AG20443 (cell line): ENCODE results near the gene HMGB1.
"Not testable (repeated sequence)": the region's sequence is repeated elsewhere in the genome, so short reads cannot be mapped to it uniquely, and the experiment has no call there.

Source experiments
- DNase-seq: peaks from one replicate; pipeline ENCODE4 v3.0.0; 2012; ENCODE audit warnings: low spot score, mixed read lengths

Gene HMGB1

DNA sequence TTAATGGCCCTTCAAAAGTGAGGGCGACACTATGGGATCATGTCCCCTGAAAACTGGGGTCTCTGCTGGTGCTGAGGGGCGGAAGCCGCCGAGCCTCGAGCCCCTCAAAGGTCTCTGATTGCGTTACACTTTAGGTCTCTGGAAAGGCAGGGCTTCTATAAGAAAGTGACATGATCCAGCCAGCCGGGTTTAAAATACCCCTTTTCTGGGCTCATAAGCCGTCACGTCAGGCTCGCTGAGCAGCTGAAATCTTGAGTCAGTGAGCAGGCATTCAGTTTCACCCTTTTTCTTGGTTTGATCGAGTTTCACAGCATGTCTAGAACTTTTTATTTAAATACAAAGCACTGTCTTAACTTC is 600 bp upstream of the HMGB1 start:
- DNase-seq, result no peak

DNA sequence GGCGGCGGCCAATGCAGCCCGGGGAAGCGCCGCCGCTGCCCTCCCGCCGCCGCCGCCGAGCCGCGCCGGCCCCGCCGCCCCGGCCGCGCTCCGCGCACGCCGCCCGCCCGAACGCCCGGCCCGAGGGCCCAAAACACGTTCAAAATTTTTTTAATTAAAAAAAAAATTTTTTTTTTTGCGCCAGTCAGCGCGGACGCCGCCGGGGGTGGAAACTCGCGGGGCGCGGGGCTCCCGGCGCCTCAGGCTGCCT is 468 bp downstream of the HMGB1 start:
- DNase-seq, result no peak

- DNase-seq, result peak; percentile 80
Observed at GRCh38 chr13:30464496-30465342, 1.0 kb downstream of the HMGB1 start.

GRCh38 chr13:30463787-30464495 is 1.8 kb downstream of the HMGB1 start:
- DNase-seq, result peak; percentile 44

DNA sequence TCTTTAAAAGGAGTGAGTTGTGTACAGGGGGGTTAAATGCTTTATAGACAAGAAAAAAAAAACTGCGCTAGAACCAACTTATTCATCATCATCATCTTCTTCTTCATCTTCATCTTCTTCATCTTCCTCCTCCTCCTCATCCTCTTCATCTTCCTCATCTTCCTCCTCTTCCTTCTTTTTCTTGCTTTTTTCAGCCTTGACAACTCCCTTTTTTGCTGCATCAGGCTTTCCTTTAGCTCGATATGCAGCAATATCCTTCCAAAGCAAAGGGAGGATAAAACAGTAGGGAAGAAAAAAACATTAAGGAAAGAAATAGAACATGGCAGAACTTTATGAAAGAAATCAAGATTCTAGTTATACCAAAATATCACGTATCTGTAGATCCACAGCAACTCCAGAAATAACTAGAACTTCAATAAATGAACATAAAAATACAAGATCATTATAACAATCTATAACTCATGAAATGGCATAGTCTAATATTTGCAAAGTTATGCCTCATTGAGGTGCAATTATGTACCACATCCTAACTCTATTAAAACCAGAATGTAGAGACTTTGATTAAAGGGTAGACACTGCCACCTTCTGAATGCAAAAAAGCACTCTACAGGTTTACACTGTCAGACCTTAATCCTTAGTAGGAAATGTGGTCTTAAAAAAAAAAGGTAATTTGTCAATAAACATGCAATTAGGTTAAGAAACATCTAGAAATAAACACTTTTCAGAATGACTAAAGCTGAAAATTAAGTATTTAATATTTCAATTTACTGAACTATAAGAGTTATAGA is 4.3 kb downstream of the HMGB1 start:
- not testable (repeated sequence) for DNase-seq

DNA sequence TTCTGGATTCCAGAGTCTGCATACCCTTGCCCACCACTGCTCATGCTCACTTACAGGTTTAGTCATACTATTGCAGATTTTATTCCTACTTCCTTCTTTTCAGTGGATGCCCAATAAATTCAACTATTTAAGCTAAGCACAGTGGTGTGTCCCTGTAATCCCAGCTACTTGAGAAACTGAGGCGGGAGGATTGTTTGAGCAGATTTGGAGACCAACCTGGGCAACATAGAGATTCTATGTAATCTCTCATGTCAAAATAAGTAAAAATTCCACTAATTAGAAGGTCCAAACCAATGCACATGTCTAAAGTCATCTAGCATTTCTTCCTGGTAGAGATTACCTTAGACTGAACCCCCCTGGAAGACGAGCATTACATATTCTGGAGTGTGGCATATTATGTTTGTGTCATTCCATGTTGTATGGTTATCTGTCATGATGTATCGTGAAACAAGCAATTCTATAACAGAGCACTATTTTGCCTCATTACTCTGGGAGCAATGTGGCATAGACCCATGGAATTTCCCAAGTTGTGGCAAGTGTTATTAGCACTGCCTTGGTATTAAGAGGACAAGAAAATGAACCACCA is 8.3 kb downstream of the HMGB1 start:
- no peak for DNase-seq

DNA sequence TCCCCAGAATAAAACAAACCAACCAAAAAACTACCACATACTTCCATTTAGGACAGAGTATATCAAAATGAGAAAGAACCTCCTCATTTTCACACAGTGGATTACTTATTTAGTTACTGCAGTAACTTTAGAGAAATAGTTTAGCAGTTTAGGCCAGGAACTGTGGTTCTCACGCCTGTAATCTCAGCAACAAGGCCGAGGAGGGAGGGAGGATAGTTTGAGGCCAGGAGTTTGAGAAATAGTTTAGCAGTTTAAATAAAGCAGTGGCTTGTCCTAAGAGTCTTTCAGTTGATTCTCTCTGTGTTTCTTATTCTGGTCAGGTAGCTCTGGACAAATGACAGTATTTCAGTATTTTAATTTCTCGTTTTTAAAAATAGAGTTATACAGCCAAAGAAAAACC is 9.4 kb downstream of the HMGB1 start:
- peak; percentile 31 for DNase-seq

GRCh38 chr13:30454991-30455390 is 10.7 kb downstream of the HMGB1 start:
- DNase-seq, result no peak

DNA sequence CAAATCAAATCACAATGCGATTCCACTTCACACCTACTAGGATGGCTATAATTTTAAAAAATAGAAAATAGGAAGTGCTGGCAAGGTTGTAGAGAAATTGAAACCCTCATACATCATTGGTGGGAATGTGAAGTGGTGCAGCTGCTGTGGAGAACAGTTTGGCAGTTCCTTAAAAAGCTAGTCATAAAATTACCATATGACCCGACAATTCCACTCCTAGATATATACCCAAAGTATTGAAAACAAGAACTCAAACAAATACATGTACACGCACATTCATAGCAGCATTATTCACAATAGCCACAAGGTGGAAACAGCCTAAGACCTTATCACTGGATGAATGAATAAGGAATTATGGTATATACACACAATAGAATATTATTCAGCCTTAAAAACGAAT is 12.0 kb downstream of the HMGB1 start:
- DNase-seq, result no peak

- DNase-seq, result not testable (repeated sequence)
Observed at GRCh38 chr13:30451476-30451875, 14.3 kb downstream of the HMGB1 start.

DNA sequence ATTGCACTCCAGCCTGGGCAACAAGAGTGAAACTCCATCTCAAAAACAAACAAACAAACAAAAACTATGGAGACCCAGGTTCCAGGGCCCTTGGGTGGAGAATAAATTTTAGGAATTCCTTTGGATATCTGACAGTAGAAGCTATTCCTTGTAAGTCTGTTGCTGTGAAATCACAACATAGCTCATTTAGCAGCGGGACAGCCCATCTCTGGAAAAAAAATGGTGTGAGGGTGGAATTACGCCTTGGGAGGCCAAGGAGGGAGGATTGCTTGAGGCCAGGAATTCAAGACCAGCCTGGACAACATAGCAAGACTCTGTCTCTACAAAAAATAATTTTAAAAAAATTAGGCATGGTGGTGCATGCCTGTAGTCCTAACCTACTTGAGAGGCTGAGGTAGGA is 15.7 kb downstream of the HMGB1 start:
- no peak for DNase-seq

GRCh38 chr13:30448441-30448840 is 17.3 kb downstream of the HMGB1 start:
- no peak for DNase-seq

DNA sequence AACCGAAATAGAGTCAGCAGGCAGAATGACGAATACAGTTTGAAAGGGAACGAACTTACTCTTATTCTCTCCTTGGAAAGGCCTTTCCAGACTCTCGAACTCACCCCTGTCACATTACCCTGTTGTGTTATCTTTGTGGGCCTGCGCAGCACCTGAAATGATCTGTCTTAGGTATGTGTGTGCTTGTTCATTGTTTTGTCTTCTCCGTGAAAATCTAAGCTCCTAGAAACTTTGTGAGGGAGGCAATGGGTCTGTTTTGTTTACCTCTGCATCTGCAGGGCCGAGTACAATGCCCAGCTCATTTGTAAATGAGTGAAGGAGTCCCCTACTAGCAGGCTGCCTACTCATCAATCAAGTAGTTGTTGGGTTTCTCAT is 19.6 kb downstream of the HMGB1 start:
- no peak for DNase-seq

DNA sequence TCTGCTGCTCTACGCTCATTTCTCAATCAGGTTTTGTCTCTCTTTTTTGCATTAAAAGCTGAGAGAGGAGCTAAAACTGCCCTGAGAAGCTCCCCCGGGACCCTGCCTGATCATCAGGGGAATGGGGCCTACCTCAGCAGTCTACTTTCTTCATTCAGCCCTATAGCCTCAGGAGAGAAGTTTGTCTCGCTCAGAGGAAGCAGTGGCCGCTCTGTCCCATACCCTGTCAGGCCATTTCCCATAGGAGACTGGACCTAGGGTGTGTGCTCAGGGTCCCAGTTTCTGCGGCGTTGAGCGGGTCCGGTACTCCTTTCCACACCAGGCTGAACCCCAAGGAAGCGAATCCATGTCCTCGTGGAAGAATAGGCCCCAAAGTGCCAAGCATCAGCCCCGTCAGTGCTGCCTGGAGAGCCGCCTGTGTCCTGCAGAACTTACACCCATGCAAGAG is 21.8 kb downstream of the HMGB1 start:
- no peak for DNase-seq

GRCh38 chr13:30443491-30443890 is 22.2 kb downstream of the HMGB1 start:
- not testable (repeated sequence) for DNase-seq

- DNase-seq, result no peak
Observed at GRCh38 chr13:30442926-30443325, 22.8 kb downstream of the HMGB1 start.

DNA sequence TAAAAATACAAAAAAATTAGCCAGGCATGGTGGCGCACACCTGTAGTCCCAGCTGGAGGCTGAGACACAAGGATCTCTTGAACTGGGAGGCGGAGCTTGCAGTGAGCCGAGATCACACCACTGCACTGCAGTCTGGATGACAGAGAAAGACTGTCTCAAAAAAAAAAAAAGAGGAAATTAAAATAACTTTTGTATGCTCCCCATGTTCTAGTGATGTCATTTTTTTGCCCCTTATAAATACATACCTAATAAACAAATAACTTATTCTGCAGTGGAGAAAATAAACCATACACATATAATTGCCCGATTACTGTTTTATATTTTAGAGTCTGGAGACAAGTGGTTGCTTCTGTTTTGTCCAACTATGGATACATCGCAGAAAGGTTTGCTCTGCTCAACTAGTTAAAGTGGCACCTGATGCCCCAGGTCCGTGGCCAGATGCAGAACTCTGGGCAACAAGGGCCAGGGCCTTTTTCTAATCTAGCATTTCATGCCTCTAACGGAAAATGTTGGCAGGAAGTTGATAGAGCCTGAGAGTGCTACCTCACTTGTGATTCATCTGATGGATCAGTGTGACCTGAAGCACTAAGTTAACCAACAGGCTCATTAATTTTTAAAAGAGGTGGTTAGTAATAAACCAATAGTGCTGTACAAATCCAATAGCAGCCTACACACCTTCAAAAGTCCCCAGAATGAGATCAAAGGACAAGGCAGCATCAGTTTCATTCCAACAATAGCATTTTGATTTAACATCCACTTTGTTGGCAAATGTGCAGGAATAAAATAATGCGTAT is 24.6 kb downstream of the HMGB1 start:
- no peak for DNase-seq

DNA sequence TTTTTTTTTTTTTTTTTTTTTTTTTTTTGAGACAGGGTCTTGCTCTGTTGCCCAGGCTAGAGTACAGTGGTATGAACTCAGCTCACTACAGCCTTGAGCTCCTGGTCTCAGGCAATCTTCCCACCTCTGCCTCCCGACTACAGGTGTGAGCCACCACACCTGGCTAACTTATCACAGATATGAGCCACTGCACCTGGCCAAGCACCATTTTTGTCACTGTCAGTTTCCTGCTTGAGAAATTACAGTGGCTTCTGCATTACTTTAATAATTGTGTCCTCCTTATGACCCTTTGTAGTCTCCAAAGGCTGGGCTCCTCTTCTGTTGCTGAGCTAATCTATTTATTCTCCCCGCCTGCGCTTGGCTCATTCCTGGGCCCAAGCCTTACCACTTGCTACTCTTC is 27.4 kb downstream of the HMGB1 start:
- no peak for DNase-seq

- no peak for DNase-seq
Observed at GRCh38 chr13:30437177-30437576, 28.6 kb downstream of the HMGB1 start.

DNA sequence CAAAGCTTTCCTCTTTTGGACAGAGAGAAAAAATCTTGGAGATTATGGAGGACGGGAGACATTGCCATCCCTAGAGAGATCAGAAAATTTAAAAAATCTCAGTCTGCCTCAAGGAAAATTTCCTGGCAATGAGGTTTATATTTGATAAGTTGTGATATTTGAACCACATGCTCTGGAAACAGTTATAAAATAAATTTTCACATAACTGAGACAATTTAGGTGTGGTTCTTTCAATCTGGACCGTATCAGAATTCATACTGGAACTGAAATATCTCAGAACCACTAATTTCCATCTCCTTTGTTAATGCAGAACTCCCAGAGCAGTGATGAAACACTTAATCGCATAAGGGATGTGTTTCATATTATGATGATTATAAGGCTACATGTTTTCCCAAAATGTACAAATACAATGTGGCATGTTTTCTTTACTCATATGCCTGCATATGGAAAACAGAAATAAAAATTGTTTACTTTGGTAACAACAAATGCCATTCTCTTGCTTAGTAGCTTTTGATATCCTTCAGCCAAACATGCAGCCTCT is 29.8 kb downstream of the HMGB1 start:
- DNase-seq, result no peak

GRCh38 chr13:30431269-30431940 is 34.3 kb downstream of the HMGB1 start:
- no peak for DNase-seq
